ENCODE results near the gene RASGRP2.
A peak's percentile ranks its signal among the peaks of the same experiment; 100 is the strongest.

Gene RASGRP2

GRCh38 chr11:64754919-64755662 lies 11.1 kb upstream of the RASGRP2 start:
- Mint-ChIP-seq H3K27me3 (ENCODE audit: low read depth) (peaks cover 3% of the 10 kb centered on the region), H3K9me3 (no peaks in the 10 kb centered on the region), H3K4me3 (no peak overlapping the region), H3K36me3 (ENCODE audit: low read depth) (peaks cover 7% of the 10 kb centered on the region), H3K27ac (no peak overlapping the region), H3K4me1 (peaks cover 20% of the 10 kb centered on the region)
- no peak for TF ChIP-seq CTCF (IDR thresholded peaks at IDR 0.05; ENCODE audit: unreplicated experiment in 3 of 3)

GRCh38 chr11:64754124-64754918 lies 10.4 kb upstream of the RASGRP2 start:
- Mint-ChIP-seq H3K27ac (no peak overlapping the region), H3K4me1 (peaks cover 12% of the 10 kb centered on the region), H3K4me3 (no peak overlapping the region), H3K36me3 (ENCODE audit: low read depth) (peaks cover 7% of the 10 kb centered on the region), H3K9me3 (no peaks in the 10 kb centered on the region), H3K27me3 (ENCODE audit: low read depth) (peaks cover 5% of the 10 kb centered on the region)
- TF ChIP-seq CTCF (IDR thresholded peaks at IDR 0.05; ENCODE audit: unreplicated experiment in 3 of 3), result no peak

- no peak overlapping the region for H3K4me3 Mint-ChIP-seq
- H3K27me3 Mint-ChIP-seq (ENCODE audit: low read depth), result peaks cover 5% of the 10 kb centered on the region
- no peak overlapping the region for H3K27ac Mint-ChIP-seq
- no peak for TF ChIP-seq CTCF (IDR thresholded peaks at IDR 0.05; ENCODE audit: unreplicated experiment in 3 of 3)
- peaks cover 11% of the 10 kb centered on the region for H3K4me1 Mint-ChIP-seq
- no peaks in the 10 kb centered on the region for H3K9me3 Mint-ChIP-seq
- H3K36me3 Mint-ChIP-seq (ENCODE audit: low read depth), result peaks cover 7% of the 10 kb centered on the region
Observed at GRCh38 chr11:64753380-64754123, 9.6 kb upstream of the RASGRP2 start.

GRCh38 chr11:64753019-64753379 lies 9.1 kb upstream of the RASGRP2 start:
- H3K4me1 Mint-ChIP-seq, result peaks cover 16% of the 10 kb centered on the region
- no peak overlapping the region for H3K4me3 Mint-ChIP-seq
- H3K27ac Mint-ChIP-seq, result peak overlapping the region in 1 of 3 experiments; percentile 18
- peaks cover 5% of the 10 kb centered on the region for H3K27me3 Mint-ChIP-seq (ENCODE audit: low read depth)
- H3K36me3 Mint-ChIP-seq (ENCODE audit: low read depth), result peaks cover 7% of the 10 kb centered on the region
- no peak for TF ChIP-seq CTCF (IDR thresholded peaks at IDR 0.05; ENCODE audit: unreplicated experiment in 3 of 3)
- no peaks in the 10 kb centered on the region for H3K9me3 Mint-ChIP-seq

GRCh38 chr11:64752175-64752970 lies 8.4 kb upstream of the RASGRP2 start:
- no peaks in the 10 kb centered on the region for H3K9me3 Mint-ChIP-seq
- H3K27ac Mint-ChIP-seq, result peak overlapping the region in 1 of 3 experiments; percentile 18
- H3K36me3 Mint-ChIP-seq (ENCODE audit: low read depth), result peaks cover 7% of the 10 kb centered on the region
- H3K4me3 Mint-ChIP-seq, result no peak overlapping the region
- TF ChIP-seq CTCF (IDR thresholded peaks at IDR 0.05; ENCODE audit: unreplicated experiment in 3 of 3), result no peak
- H3K27me3 Mint-ChIP-seq (ENCODE audit: low read depth), result peaks cover 8% of the 10 kb centered on the region
- peaks cover 18% of the 10 kb centered on the region for H3K4me1 Mint-ChIP-seq
